Measurements from ENCODE around the gene OR51A7.

The OR51A7 gene

DNA sequence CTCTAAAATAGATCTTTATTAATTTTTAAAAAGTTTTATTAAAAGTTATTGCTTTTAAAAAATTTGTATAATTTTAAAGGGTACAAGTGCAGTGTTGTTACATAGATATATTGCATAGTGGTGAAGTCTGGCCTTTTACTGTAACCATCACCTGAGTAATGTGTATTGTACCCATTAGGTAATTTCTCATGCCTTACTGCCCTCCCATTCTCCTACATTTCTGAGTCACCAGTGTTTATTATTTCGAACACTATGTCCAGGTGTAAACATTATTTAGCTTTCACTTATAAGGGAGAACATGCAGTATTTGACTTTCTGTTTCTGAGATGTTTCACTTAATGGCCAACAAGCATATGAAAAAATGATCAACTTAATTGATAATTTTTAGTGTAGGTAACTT lies 18.2 kb downstream of the OR51A7 start:
- no peak for TF ChIP-seq YY2 (tag by site-specific recombination; IDR thresholded peaks at IDR 0.05)
- no peak for TF ChIP-seq ZNF530 (tag by site-specific recombination; IDR thresholded peaks at IDR 0.05; ENCODE audit: low read depth)
- TF ChIP-seq ZNF629 (tag by site-specific recombination; IDR thresholded peaks at IDR 0.05): no peak
- no peak for TF ChIP-seq ZNF514 (tag by site-specific recombination; IDR thresholded peaks at IDR 0.05)
- no peak for TF ChIP-seq ZNF114 (tag by site-specific recombination; IDR thresholded peaks at IDR 0.05)
- TF ChIP-seq, protein P1, sequence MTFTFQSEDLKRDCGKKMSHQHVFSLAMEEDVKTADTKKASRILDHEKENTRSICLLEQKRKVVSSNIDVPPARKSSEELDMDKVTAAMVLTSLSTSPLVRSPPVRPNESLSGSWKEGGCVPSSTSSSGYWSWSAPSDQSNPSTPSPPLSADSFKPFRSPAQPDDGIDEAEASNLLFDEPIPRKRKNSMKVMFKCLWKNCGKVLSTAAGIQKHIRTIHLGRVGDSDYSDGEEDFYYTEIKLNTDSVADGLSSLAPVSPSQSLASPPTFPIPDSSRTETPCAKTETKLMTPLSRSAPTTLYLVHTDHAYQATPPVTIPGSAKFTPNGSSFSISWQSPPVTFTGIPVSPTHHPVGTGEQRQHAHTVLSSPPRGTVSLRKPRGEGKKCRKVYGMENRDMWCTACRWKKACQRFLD (tag by site-specific recombination; IDR thresholded peaks at IDR 0.05): no peak
- TF ChIP-seq, protein P2, sequence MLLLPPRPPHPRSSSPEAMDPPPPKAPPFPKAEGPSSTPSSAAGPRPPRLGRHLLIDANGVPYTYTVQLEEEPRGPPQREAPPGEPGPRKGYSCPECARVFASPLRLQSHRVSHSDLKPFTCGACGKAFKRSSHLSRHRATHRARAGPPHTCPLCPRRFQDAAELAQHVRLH (tag by site-specific recombination; IDR thresholded peaks at IDR 0.05): no peak
- no peak for TF ChIP-seq ZNF664 (tag by site-specific recombination; IDR thresholded peaks at IDR 0.05)
- TF ChIP-seq GLI4 (tag by site-specific recombination; IDR thresholded peaks at IDR 0.05): no peak
- Histone ChIP-seq H3K36me3 (ENCODE audit: control insufficient read depth in 2 of 2, insufficient read depth in 1 of 2, low read length in 2 of 2) (no peaks in the 10 kb centered on the region), H3K9me3 (ENCODE audit: control insufficient read depth, insufficient read depth, low read depth, low read length) (no peaks in the 10 kb centered on the region), H3K27ac (ENCODE audit: extremely low read depth, low read depth, low read length) (no peak overlapping the region), H3K4me3 (ENCODE audit: low read depth, low read length) (no peak overlapping the region), H3K4me1 (ENCODE audit: control insufficient read depth, insufficient read depth, low read length) (no peaks in the 10 kb centered on the region)
- ChIA-PET CTCF (no interaction called here), POLR2A (no interaction called here)

DNA sequence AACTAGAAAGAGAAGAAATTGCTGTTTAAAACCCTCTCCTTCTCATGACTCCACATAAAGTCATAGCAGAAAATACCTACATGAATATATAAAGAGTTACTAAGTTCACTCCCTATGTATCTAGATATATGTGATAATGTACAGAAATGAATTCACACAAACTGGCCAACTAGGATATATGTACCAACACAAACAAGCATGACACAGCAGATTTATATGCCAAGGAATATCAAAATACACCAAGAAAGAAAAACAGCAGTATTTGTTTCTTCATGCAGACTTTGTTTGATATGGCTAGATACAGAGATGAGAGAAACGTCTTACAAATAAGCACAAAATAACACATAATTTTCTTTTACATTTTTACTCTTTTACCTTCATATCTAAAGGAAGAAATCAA lies 18.7 kb downstream of the OR51A7 start:
- Histone ChIP-seq H3K4me1 (ENCODE audit: control insufficient read depth, insufficient read depth, low read length) (no peaks in the 10 kb centered on the region), H3K9me3 (ENCODE audit: control insufficient read depth, insufficient read depth, low read depth, low read length) (no peaks in the 10 kb centered on the region), H3K27ac (ENCODE audit: extremely low read depth, low read depth, low read length) (no peak overlapping the region), H3K4me3 (ENCODE audit: low read depth, low read length) (no peak overlapping the region), H3K36me3 (ENCODE audit: control insufficient read depth in 2 of 2, insufficient read depth in 1 of 2, low read length in 2 of 2) (no peaks in the 10 kb centered on the region)
- TF ChIP-seq SETDB1 (IDR thresholded peaks at IDR 0.05; ENCODE audit: insufficient read length, low read length) (no peak), WT1 (tag by site-specific recombination; IDR thresholded peaks at IDR 0.05) (no peak), ZNF626 (tag by site-specific recombination; IDR thresholded peaks at IDR 0.05) (no peak), TRIM28 (IDR thresholded peaks at IDR 0.05; ENCODE audit: borderline replicate concordance, low read length) (no peak), ZNF785 (tag by site-specific recombination; IDR thresholded peaks at IDR 0.05) (no peak), ZBTB8A (tag by site-specific recombination; IDR thresholded peaks at IDR 0.05) (no peak), ZNF623 (tag by site-specific recombination; IDR thresholded peaks at IDR 0.05) (no peak), ZXDB (tag by site-specific recombination; IDR thresholded peaks at IDR 0.05) (no peak), ZNF548 (tag by site-specific recombination; IDR thresholded peaks at IDR 0.05) (no peak), ZNF23 (tag by site-specific recombination; IDR thresholded peaks at IDR 0.05; ENCODE audit: borderline replicate concordance) (no peak)
- TF ChIP-seq, protein P3, sequence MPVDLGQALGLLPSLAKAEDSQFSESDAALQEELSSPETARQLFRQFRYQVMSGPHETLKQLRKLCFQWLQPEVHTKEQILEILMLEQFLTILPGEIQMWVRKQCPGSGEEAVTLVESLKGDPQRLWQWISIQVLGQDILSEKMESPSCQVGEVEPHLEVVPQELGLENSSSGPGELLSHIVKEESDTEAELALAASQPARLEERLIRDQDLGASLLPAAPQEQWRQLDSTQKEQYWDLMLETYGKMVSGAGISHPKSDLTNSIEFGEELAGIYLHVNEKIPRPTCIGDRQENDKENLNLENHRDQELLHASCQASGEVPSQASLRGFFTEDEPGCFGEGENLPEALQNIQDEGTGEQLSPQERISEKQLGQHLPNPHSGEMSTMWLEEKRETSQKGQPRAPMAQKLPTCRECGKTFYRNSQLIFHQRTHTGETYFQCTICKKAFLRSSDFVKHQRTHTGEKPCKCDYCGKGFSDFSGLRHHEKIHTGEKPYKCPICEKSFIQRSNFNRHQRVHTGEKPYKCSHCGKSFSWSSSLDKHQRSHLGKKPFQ (tag by site-specific recombination; IDR thresholded peaks at IDR 0.05): no peak
- TF ChIP-seq, protein P2 (tag by site-specific recombination; IDR thresholded peaks at IDR 0.05): no peak
- TF ChIP-seq, protein P4, sequence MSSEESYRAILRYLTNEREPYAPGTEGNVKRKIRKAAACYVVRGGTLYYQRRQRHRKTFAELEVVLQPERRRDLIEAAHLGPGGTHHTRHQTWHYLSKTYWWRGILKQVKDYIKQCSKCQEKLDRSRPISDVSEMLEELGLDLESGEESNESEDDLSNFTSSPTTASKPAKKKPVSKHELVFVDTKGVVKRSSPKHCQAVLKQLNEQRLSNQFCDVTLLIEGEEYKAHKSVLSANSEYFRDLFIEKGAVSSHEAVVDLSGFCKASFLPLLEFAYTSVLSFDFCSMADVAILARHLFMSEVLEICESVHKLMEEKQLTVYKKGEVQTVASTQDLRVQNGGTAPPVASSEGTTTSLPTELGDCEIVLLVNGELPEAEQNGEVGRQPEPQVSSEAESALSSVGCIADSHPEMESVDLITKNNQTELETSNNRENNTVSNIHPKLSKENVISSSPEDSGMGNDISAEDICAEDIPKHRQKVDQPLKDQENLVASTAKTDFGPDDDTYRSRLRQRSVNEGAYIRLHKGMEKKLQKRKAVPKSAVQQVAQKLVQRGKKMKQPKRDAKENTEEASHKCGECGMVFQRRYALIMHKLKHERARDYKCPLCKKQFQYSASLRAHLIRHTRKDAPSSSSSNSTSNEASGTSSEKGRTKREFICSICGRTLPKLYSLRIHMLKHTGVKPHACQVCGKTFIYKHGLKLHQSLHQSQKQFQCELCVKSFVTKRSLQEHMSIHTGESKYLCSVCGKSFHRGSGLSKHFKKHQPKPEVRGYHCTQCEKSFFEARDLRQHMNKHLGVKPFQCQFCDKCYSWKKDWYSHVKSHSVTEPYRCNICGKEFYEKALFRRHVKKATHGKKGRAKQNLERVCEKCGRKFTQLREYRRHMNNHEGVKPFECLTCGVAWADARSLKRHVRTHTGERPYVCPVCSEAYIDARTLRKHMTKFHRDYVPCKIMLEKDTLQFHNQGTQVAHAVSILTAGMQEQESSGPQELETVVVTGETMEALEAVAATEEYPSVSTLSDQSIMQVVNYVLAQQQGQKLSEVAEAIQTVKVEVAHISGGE (tag by site-specific recombination; conservative IDR thresholded peaks at IDR 0.05; ENCODE audit: low read depth): no peak
- TF ChIP-seq, protein P5, sequence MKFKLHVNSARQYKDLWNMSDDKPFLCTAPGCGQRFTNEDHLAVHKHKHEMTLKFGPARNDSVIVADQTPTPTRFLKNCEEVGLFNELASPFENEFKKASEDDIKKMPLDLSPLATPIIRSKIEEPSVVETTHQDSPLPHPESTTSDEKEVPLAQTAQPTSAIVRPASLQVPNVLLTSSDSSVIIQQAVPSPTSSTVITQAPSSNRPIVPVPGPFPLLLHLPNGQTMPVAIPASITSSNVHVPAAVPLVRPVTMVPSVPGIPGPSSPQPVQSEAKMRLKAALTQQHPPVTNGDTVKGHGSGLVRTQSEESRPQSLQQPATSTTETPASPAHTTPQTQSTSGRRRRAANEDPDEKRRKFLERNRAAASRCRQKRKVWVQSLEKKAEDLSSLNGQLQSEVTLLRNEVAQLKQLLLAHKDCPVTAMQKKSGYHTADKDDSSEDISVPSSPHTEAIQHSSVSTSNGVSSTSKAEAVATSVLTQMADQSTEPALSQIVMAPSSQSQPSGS (tag by site-specific recombination; IDR thresholded peaks at IDR 0.05; ENCODE audit: low read depth): no peak
- POLR2A ChIA-PET: no interaction called here
- CTCF ChIA-PET: no interaction called here

Measured in HEK293 (cell line).